OCI-LY7 (cell line): ENCODE data around the gene CFAP68. TPM values are rescaled to one million over a fixed set of nuclear protein-coding genes. Genes with fewer than 3 reads are reported as not detected.

Experiments used
- BruUV-seq: library from RNA; stranded (reverse); fragments of 400-500 nt; replicated peaks from 2 replicates; lab custom pipeline; 2021; lab: Mats Ljungman, UMichigan
- CTCF ChIA-PET: fragments of 300-600 bp; sonication (Branson Sonifier 250); formaldehyde crosslinking; loops from one replicate; lab custom pipeline; 2022; ENCODE audit warnings: antibody characterized with exemption; ENCODE audit not compliant: unreplicated experiment; lab: Charles Lee
- POLR2A ChIA-PET: fragments of 300-600 bp; sonication (Branson Sonifier 250); formaldehyde crosslinking; loops from one replicate; lab custom pipeline; 2022; ENCODE audit warnings: antibody characterized with exemption; lab: Charles Lee
- DNase-seq: peaks from one replicate; pipeline ENCODE4 v3.0.0-alpha.2; 2015; ENCODE audit warnings: low spot score
- H2AFZ ChIP-seq: fragments of 200-600 bp; sonication (generic), shearing (Covaris generic); 2 replicates; pipeline ENCODE4 v1.6.1; 2014; ENCODE audit warnings: mild to moderate bottlenecking, antibody characterized with exemption, low read length, moderate library complexity
- H3K27ac ChIP-seq: fragments of 200-600 bp; sonication (generic); 2 replicates; pipeline ENCODE4 v1.5.1; 2014; ENCODE audit warnings: mixed run types, low read depth, mild to moderate bottlenecking, moderate library complexity, low read length, inconsistent platforms; ENCODE audit not compliant: poor library complexity, severe bottlenecking
- H3K36me3 ChIP-seq: fragments of 200-600 bp; sonication (generic); 2 replicates; pipeline ENCODE4 v1.6.1; 2014; ENCODE audit warnings: mild to moderate bottlenecking, antibody characterized with exemption, low read length, moderate library complexity, mixed read lengths; ENCODE audit not compliant: insufficient read depth
- H3K4me1 ChIP-seq: fragments of 200-600 bp; sonication (generic); 2 replicates; pipeline ENCODE4 v1.5.1; 2014; ENCODE audit warnings: mild to moderate bottlenecking, low read length; ENCODE audit not compliant: insufficient read depth, poor library complexity, severe bottlenecking
- H3K4me2 ChIP-seq: fragments of 200-600 bp; sonication (generic); 2 replicates; pipeline ENCODE4 v1.6.1; 2014; ENCODE audit warnings: mild to moderate bottlenecking, low read length
- H3K4me3 ChIP-seq: fragments of 200-600 bp; sonication (generic); 2 replicates; pipeline ENCODE4 v1.5.1; 2014; ENCODE audit warnings: mild to moderate bottlenecking, low read depth, low read length; ENCODE audit not compliant: poor library complexity, severe bottlenecking
- H3K79me2 ChIP-seq: fragments of 200-600 bp; sonication (generic); 2 replicates; pipeline ENCODE4 v1.6.1; 2016; ENCODE audit warnings: low read depth, mild to moderate bottlenecking, low read length, moderate library complexity, mixed read lengths; ENCODE audit not compliant: insufficient read depth
- H3K9me2 ChIP-seq: fragments of 200-600 bp; sonication (generic); 2 replicates; pipeline ENCODE4 v1.6.1; 2016; ENCODE audit warnings: mild to moderate bottlenecking, low read length, mixed read lengths; ENCODE audit not compliant: insufficient read depth
- H3K9me3 ChIP-seq: fragments of 200-600 bp; sonication (generic); 2 replicates; pipeline ENCODE4 v1.6.1; 2014; ENCODE audit warnings: mild to moderate bottlenecking, mixed run types, low read length, mixed read lengths
- H4K20me1 ChIP-seq: fragments of 200-600 bp; sonication (generic); 2 replicates; pipeline ENCODE4 v1.6.1; 2014; ENCODE audit warnings: mild to moderate bottlenecking, antibody characterized with exemption, low read length, moderate library complexity, mixed read lengths; ENCODE audit not compliant: insufficient read depth
- CTCF ChIP-seq: fragments of 200-600 bp; sonication (generic); conservative IDR thresholded peaks from 2 replicates; pipeline ENCODE4 v1.5.1; 2014; ENCODE audit warnings: mild to moderate bottlenecking, antibody characterized with exemption, low read length, moderate library complexity, mixed read lengths
- EZH2phosphoT487 ChIP-seq: fragments of 200-600 bp; sonication (generic); IDR thresholded peaks from 2 replicates; pipeline ENCODE4 v1.6.1; 2018; ENCODE audit warnings: low read depth, borderline replicate concordance, mild to moderate bottlenecking, mixed run types, antibody characterized with exemption, low read length, moderate library complexity, mixed read lengths
- intact Hi-C: fragments of 100-400 bp; cut with micrococcal nuclease; formaldehyde crosslinking; loops from one replicate; pipeline ENCODE4 v1.10.0; 2022; ENCODE audit not compliant: unreplicated experiment
- total RNA-seq, 2 experiments: library from RNA; depleted of rRNA in 1 of 2; stranded (reverse); fragments of >200 nt in 1 of 2; shearing (Covaris generic) in 1 of 2; gene quantifications; 2 replicates each; pipeline ENCODE4 v1.2.3, GENCODE V29; 2014 to 2022

The CFAP68 gene
- total RNA-seq, 2 experiments from 2014 or later = 17.3 to 22.4 TPM

DNA sequence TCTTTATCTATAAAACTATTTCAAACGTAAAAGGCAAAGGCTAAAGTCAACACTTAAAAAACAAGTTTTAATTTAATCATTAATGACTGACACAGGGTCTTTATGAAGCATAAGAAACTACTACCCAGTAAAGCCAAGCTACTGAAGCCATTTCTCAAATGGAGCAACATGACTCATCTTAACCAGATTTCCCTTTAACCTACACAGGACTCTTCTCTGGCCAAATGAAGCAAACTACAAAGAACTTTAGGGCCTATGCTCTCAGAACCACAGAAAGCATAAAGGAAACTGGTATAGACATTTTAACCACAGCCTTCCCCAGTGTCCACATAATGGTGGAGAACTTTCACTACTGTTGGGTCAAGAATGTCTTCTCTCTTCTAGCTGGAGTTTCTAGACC is 42.6 kb upstream of the CFAP68 start:
- no peak for TF ChIP-seq EZH2phosphoT487
- no peak for TF ChIP-seq CTCF
- H3K36me3 ChIP-seq = peaks cover 14% of the 10 kb centered on the region; the same call in 1 of the 2 replicates
- ChIA-PET POLR2A (no interaction called here), CTCF (no interaction called here)
- no peak overlapping the region for H3K4me2 ChIP-seq
- no peak overlapping the region for H2AFZ ChIP-seq
- H3K4me3 ChIP-seq = no peak overlapping the region
- H3K79me2 ChIP-seq = no peaks in the 10 kb centered on the region
- H3K9me2 ChIP-seq = no peaks in the 10 kb centered on the region
- no peaks in the 10 kb centered on the region for H3K9me3 ChIP-seq
- no TSS peak for BruUV-seq
- no peak for DNase-seq
- no peak overlapping the region for H3K27ac ChIP-seq
- H3K4me1 ChIP-seq = no peaks in the 10 kb centered on the region
- H4K20me1 ChIP-seq = no peaks in the 10 kb centered on the region
- intact Hi-C loops = no loop called here

GRCh38 chr11:111837366-111837891 is 41.9 kb upstream of the CFAP68 start:
- TF ChIP-seq EZH2phosphoT487 (no peak), CTCF (no peak)
- H3K4me3 ChIP-seq = no peak overlapping the region
- no peaks in the 10 kb centered on the region for H3K9me3 ChIP-seq
- H3K36me3 ChIP-seq = peaks cover 14% of the 10 kb centered on the region; the same call in 1 of the 2 replicates
- H3K79me2 ChIP-seq = no peaks in the 10 kb centered on the region
- POLR2A ChIA-PET = no interaction called here
- no TSS peak for BruUV-seq
- H3K4me2 ChIP-seq = no peak overlapping the region
- no peak overlapping the region for H3K27ac ChIP-seq
- DNase-seq = no peak
- CTCF ChIA-PET = no interaction called here
- intact Hi-C loops = no loop called here
- H3K9me2 ChIP-seq = no peaks in the 10 kb centered on the region
- H2AFZ ChIP-seq = no peak overlapping the region
- H3K4me1 ChIP-seq = no peaks in the 10 kb centered on the region
- no peaks in the 10 kb centered on the region for H4K20me1 ChIP-seq

DNA sequence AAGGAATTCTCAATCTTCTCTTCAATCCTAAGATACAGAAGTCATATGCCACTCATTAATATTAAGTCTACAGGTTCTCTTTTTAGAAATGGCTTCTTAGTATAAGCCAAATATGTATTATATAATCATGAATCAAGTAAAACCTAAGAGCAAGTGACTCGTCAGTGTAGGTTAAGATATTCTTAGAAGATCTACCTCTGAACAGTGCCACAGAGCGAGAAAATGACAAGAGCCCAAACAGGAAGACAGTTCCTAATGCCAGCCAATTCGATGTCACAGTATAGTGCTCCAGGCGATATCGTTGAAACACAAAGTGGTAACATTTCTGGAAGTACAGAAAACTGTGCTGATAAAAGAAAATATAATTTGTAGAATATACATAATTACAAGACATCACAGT is 41.3 kb upstream of the CFAP68 start:
- intact Hi-C loops = no loop called here
- DNase-seq = no peak
- peaks cover 14% of the 10 kb centered on the region; the same call in 1 of the 2 replicates for H3K36me3 ChIP-seq
- no peak overlapping the region for H3K4me2 ChIP-seq
- H3K27ac ChIP-seq = no peak overlapping the region
- TF ChIP-seq EZH2phosphoT487 (no peak), CTCF (no peak)
- BruUV-seq = no TSS peak
- no peak overlapping the region for H3K4me3 ChIP-seq
- H3K9me3 ChIP-seq = no peaks in the 10 kb centered on the region
- no peaks in the 10 kb centered on the region for H3K4me1 ChIP-seq
- no peaks in the 10 kb centered on the region for H3K79me2 ChIP-seq
- H2AFZ ChIP-seq = no peak overlapping the region
- ChIA-PET POLR2A (interaction anchor here (0.6 kb wide), 1 partner anchor 52 kb away, joined by 3 read pairs; no protein-coding TSS in a partner anchor), CTCF (no interaction called here)
- H3K9me2 ChIP-seq = no peaks in the 10 kb centered on the region
- no peaks in the 10 kb centered on the region for H4K20me1 ChIP-seq
